NCI-H1105 treated with DMSO at 0.1 percent for 48 hours (cell line): Measurements from ENCODE around the gene SCYL1.
"Not testable (repeated sequence)": the region's sequence is repeated elsewhere in the genome, so short reads cannot be mapped to it uniquely, and the experiment has no call there.

ENCODE experiments used
- DNase-seq: peaks from one replicate; lab custom pipeline; 2025; lab: John Stamatoyannopoulos, UW

Gene SCYL1

GRCh38 chr11:65505466-65506289 is 19.2 kb upstream of the SCYL1 start:
- DNase-seq: no peak

GRCh38 chr11:65506290-65506771 is 18.6 kb upstream of the SCYL1 start:
- DNase-seq: peak; percentile 39

GRCh38 chr11:65506772-65507505 is 17.9 kb upstream of the SCYL1 start:
- DNase-seq: peak; percentile 78

- not testable (repeated sequence) for DNase-seq
Measured at GRCh38 chr11:65512311-65512710, 12.6 kb upstream of the SCYL1 start.

GRCh38 chr11:65516135-65516968 is 8.5 kb upstream of the SCYL1 start:
- no peak for DNase-seq

- not testable (repeated sequence) for DNase-seq
Measured at GRCh38 chr11:65518941-65519549, 5.8 kb upstream of the SCYL1 start.

GRCh38 chr11:65521777-65522521 is 2.9 kb upstream of the SCYL1 start:
- not testable (repeated sequence) for DNase-seq

- DNase-seq: not testable (repeated sequence)
Measured at GRCh38 chr11:65522718-65523630, 1.9 kb upstream of the SCYL1 start.

GRCh38 chr11:65523631-65523968 is 1.3 kb upstream of the SCYL1 start:
- DNase-seq: not testable (repeated sequence)

GRCh38 chr11:65524014-65524740 is 706 bp upstream of the SCYL1 start:
- DNase-seq: no peak

- DNase-seq: no peak
Measured at GRCh38 chr11:65525546-65526480, 930 bp downstream of the SCYL1 start.

- no peak for DNase-seq
Measured at GRCh38 chr11:65526744-65527143, 1.9 kb downstream of the SCYL1 start.

- no peak for DNase-seq
Measured at GRCh38 chr11:65528819-65529350, 4.0 kb downstream of the SCYL1 start.

- DNase-seq: no peak
Measured at GRCh38 chr11:65529475-65530156, 4.7 kb downstream of the SCYL1 start.

GRCh38 chr11:65530157-65530496 is 5.2 kb downstream of the SCYL1 start:
- DNase-seq: no peak

GRCh38 chr11:65532388-65533064 is 7.6 kb downstream of the SCYL1 start:
- DNase-seq: no peak

- no peak for DNase-seq
Measured at GRCh38 chr11:65535102-65535501, 10.2 kb downstream of the SCYL1 start.
